Measurements from ENCODE around the gene SCN1A.
"Not testable (repeated sequence)": the region's sequence is repeated elsewhere in the genome, so short reads cannot be mapped to it uniquely, and the experiment has no call there.

SCN1A gene

GRCh38 chr2:166127217-166128155 is at the start of gene SCN1A:
Gene SCN1A (minus strand): TSS chr2:166128020. CDS start chr2:166073621, 54,399 bp downstream.
- DNase-seq: no peak

- no peak for DNase-seq
Measured at GRCh38 chr2:166173263-166173662, 45.4 kb upstream of the SCN1A start.

DNA sequence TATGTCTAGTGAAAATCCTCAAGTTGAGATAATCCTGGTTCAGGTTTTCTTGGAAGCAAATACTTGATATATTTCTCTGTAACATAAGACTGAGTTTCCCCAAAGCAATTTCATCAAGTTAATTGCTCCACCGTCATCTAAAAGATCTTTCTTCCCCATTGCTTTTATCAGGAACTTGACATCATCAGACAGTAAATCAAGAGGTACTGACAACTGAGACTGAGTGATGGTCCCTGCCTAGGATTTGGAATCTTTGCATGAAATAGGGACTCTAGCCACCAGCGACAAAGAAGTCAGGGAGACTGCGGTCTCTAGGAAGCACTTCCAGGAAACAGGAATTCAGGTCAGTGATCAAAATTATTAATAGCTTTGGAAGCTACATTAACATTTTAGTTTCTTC is 43.4 kb upstream of the SCN1A start:
- no peak for DNase-seq

- no peak for DNase-seq
Measured at GRCh38 chr2:166170356-166170755, 42.5 kb upstream of the SCN1A start.

- DNase-seq: no peak
Measured at GRCh38 chr2:166167449-166167848, 39.6 kb upstream of the SCN1A start.

GRCh38 chr2:166163775-166164174 is 36.0 kb upstream of the SCN1A start:
- DNase-seq: no peak

DNA sequence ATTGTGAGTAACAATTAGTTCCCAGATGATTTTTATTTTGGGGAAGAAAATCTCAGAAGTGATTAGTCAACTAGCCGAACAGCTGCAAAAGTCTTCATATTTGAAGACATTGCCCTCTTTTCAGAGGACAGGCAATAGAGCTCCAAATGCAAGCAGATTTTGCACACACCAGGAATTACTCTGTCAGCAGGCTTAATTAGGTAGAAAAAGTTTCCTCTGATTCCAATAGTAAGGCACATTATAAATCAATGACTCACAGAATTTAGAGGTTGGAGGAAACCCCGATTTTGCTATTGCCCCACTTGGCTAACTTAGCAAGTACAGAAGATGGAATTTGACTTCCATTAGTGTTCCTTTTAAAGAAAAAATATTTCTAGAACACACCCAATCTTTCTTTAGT is 30.7 kb upstream of the SCN1A start:
- no peak for DNase-seq

DNA sequence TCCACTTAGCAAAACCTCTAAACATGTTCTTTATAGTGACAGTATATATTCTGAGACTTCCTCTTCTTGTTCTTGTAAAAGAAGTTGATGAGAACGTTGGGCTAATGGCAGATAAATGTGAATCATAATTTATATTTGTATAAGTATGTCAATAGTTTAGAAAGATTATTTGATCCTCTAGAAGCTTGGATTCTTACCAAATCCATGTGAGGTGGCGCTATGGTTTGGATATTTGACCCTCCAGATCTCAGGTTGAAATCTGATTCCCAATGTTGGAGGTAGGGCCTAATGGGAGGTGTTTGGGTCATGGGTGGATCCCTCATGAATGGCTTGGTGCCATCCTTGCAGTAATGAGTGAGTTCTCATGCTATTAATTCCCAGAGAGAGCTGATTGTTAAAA is 29.8 kb upstream of the SCN1A start:
- DNase-seq: no peak

DNA sequence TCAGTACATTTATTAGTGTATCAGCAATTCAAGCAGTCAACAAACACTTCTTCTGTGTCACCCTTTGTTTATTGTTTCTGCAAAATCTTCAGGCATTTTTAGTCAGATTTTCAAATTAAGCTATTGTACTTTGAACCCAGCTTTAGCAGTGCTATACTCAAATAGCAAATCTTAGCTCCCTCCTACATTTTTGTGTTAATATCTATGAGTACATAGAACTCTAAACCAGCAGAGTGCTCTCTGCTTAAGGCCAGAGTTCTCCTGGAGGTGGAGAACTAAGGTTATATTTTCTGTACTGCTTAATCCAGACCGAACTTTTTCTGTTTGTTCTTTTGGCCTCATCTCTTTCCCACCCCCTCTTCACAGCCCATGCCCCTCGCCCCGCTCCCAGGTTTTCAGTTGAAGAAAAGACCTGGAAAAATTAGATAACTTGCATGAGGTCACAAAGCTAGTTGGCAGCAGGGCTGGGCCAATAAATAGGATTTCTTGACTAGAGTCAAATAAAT is 29.2 kb upstream of the SCN1A start:
- DNase-seq: no peak

DNA sequence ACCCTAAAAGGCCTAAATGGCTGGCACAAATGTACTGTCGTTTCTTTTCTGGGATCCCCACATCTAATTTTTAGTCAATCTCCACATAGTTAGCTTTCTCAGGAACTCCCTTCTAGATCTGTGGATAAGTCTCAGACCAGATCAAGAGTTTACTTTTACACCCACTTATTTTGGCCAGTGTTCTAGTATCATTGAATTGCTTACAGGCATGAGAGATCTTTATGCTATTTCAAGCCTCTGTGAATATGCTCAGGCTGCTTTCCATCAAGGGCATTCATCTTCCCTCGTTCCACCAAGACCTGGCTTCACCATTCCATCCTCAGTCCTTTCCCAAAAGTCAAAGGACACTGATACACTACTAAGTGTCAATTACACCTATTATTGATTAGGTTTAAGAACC is 27.8 kb upstream of the SCN1A start:
- DNase-seq: no peak

DNA sequence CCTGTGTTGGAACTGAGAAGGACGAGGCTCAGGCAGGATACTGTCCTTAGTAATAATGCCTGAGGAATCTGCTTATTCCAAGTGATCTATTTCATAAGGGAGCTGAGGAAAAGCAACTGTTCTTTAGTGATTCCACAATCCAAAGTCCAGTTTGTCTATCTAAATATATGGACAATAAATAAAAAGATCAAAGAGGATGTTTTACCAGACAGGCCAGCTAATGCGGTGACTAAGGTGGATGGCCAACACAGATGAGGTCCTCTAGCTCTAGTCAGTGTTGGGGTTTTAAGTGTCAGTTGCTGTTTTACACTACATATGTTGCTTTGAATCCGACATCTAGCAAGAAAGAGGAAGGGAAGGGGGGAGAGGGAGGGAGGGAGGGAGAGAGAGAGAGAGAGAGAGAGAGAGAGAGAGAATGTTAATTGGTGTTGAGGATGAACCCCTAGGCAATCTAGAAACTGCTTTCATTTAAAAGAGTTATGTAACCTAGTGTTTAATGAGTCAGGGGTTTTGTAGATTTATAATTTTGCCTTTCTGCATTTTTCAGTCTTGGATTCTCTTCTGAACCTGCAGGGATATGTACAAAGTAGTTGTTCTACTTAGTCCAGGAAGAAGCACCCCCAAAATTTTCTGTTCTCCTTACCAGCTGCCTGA is 27.0 kb upstream of the SCN1A start:
- DNase-seq: no peak

DNA sequence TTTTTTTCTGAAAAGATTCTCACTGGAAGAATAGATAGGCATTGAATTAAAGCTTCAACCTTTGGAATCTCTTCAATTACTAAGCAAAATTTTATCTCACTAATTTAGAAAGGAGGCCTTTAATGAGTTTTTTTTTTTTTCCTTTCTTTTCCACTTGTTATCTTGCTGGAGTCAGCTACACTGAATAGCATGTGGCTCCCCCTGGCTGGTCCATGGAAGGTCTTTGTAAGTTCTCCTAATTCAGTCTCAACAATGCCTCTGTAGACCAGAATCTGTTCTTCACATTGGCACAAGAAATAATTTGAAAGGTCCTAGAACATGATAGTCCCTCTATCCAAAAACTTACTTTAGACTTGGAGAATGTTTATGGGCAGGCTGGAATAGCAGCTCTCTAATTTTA is 24.2 kb upstream of the SCN1A start:
- DNase-seq: no peak

GRCh38 chr2:166148500-166149400 is 20.9 kb upstream of the SCN1A start:
- no peak for DNase-seq

GRCh38 chr2:166147883-166148282 is 20.1 kb upstream of the SCN1A start:
- no peak for DNase-seq

DNA sequence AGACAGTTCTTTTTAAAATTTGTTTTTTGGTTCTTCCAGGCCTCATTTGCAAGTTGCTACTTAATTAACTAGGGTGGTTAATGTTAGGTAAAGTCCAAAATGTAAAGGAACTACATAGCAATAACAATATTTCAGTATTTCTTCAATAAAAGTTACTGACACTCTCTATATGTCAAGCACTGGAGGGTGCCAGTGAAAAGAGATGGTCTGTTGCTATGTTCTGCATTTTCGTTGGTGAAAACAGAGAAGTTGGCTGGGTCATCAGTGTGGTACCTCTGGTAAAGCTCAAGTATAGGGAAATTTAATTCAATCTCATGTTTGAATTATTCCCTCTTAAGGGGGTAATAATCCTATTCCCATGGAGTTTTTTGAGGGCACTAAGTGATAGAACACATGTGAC is 16.3 kb upstream of the SCN1A start:
- DNase-seq: no peak

GRCh38 chr2:166140932-166141331 is 13.1 kb upstream of the SCN1A start:
- no peak for DNase-seq

DNA sequence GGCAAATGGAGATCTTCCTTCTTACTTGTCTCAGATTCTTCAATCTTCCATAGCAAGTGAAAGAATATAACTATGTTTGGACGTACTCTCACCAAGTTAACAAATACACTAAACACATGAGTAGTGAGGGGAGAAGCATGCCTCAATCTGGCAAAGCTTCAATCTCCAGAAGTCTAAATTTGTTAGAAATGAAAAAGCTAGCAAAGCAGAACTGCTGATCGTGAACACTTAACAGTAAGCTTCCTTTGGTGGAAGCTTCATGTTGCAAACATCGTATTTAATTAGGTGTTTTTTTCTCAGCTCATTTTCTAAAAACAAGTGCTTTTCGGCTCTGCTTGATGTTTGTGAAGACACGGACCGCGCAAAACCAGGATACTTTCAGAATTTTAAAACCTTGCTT is 12.7 kb upstream of the SCN1A start:
- DNase-seq: no peak

GRCh38 chr2:166139479-166139878 is 11.7 kb upstream of the SCN1A start:
- not testable (repeated sequence) for DNase-seq

DNA sequence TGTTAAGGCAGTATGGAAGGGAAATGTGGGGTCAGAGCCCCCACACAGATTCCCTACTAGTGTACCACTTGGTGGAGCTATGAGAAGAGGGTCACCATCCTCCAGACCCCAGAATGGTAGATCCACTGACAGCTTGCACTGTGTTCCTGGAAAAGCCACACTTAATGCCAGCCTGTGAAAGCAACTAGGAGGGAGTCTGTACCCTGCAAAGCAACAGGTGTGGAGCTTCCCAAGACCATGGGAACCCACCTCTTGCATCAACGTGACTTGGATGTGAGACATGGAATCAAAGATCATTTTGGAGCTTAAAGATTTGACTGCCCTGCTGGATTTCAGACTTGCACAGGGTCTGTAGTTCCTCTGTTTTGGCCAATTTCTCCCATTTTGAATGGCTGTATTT is 10.8 kb upstream of the SCN1A start:
- DNase-seq: no peak

DNA sequence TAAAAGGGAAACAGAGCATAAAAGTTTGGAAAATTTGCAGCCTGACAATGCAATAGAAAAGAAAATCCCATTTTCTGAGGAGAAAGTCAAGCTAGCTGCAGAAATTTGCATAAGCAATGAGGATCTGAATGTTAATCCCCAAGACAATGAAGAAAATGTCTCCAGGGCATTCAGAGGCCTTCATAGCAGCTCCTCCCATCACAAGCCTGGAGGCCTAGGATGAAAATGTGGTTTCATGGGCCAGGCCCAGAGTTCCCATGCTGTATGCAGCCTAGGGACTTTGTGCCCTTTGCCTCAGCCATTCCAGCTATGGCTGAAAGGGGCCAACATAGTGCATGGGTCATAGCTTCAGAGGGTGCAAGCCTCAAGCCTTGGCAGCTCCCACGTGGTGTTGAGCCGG is 10.3 kb upstream of the SCN1A start:
- no peak for DNase-seq

DNA sequence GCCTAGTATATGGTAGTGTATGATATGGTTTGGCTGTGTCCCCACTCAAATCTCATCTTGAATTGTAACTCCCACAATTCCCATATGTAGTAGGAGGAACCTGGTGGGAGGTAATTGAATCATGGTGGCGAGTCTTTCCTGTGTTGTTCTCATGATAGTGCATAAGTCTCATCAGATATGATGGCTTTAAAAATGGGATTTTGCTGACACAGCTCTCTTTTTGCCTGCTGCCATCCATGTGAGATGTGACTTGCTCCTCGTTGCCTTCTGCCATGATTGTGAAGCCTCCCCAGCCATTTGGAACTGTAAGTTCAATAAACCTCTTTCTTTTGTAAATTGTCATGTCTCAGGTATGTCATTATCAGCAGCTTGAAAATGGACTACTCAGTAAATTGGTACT is 9.5 kb upstream of the SCN1A start:
- DNase-seq: no peak

DNA sequence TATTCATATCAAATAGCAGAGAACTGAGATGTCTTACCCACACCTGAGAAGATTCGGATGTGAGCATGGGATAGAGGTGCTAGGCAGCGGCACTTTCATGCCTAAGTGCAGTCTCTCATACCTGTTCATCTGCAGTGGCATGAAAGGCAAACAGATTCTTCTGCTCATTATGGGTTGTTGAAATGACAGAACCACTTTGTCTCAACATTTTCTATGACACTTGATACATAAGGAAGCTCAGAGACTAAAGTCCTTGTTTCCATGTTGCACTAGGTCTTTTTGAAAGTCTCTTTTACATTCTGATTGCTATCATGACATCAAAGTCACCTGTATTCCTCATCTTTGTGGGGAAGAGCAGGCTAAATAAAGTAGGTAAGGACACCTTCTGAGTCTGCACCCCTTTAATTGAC is 8.0 kb upstream of the SCN1A start:
- DNase-seq: no peak
